ENCODE results near the gene PSD4.

PSD4 gene

GRCh38 chr2:113223813-113224212 is 50.0 kb downstream of the PSD4 start:
- DNase-seq (ENCODE audit: low read depth): no peak

GRCh38 chr2:113224647-113225236 is 51.0 kb downstream of the PSD4 start:
- DNase-seq (ENCODE audit: low read depth): no peak

GRCh38 chr2:113225263-113226259 is 51.8 kb downstream of the PSD4 start:
- DNase-seq (ENCODE audit: low read depth): no peak

- no peak for DNase-seq (ENCODE audit: low read depth)
These were observed 52.7 kb downstream of the PSD4 start for GRCh38 chr2:113226462-113226861.

GRCh38 chr2:113227290-113227689 is 53.5 kb downstream of the PSD4 start:
- DNase-seq (ENCODE audit: low read depth): no peak

GRCh38 chr2:113227698-113228097 is 53.9 kb downstream of the PSD4 start:
- no peak for DNase-seq (ENCODE audit: low read depth)

GRCh38 chr2:113228351-113228750 is 54.6 kb downstream of the PSD4 start:
- DNase-seq (ENCODE audit: low read depth): no peak

GRCh38 chr2:113228991-113229716 is 55.4 kb downstream of the PSD4 start:
- DNase-seq (ENCODE audit: low read depth): no peak

GRCh38 chr2:113229795-113230194 is 56.0 kb downstream of the PSD4 start:
- no peak for DNase-seq (ENCODE audit: low read depth)

- DNase-seq (ENCODE audit: low read depth): no peak
These were observed 56.8 kb downstream of the PSD4 start for GRCh38 chr2:113230531-113230930.

- no peak for DNase-seq (ENCODE audit: low read depth)
These were observed 57.3 kb downstream of the PSD4 start for GRCh38 chr2:113231064-113231463.

GRCh38 chr2:113232123-113232522 is 58.4 kb downstream of the PSD4 start:
- no peak for DNase-seq (ENCODE audit: low read depth)

- no peak for DNase-seq (ENCODE audit: low read depth)
These were observed 59.0 kb downstream of the PSD4 start for GRCh38 chr2:113232740-113233139.

- no peak for DNase-seq (ENCODE audit: low read depth)
These were observed 60.1 kb downstream of the PSD4 start for GRCh38 chr2:113233593-113234550.

- no peak for DNase-seq (ENCODE audit: low read depth)
These were observed 61.1 kb downstream of the PSD4 start for GRCh38 chr2:113234721-113235346.

GRCh38 chr2:113235347-113236226 is 61.8 kb downstream of the PSD4 start:
- DNase-seq (ENCODE audit: low read depth): peak; percentile 70

- DNase-seq (ENCODE audit: low read depth): no peak
These were observed 62.8 kb downstream of the PSD4 start for GRCh38 chr2:113236367-113237159.

GRCh38 chr2:113237604-113238160 is 63.9 kb downstream of the PSD4 start:
- no peak for DNase-seq (ENCODE audit: low read depth)

All from activated T-cell treated with anti-CD3 and anti-CD28 coated beads for 24 hours (primary cell).